MM.1S (cell line): Measurements from ENCODE around the gene STK32A.

Experiments
- DNase-seq: peaks from one replicate; pipeline ENCODE4 v3.0.0-alpha.2; 2015
- H2AFZ ChIP-seq: fragments of 300-600 bp; sonication (generic); 2 replicates; pipeline ENCODE4 v1.6.0; 2016; ENCODE audit warnings: antibody characterized with exemption, low read length
- H3F3A ChIP-seq: fragments of 300-600 bp; sonication (generic); 2 replicates; pipeline ENCODE4 v1.6.1; 2016; ENCODE audit warnings: mild to moderate bottlenecking, antibody characterized with exemption, low read length, moderate library complexity, mixed read lengths; ENCODE audit not compliant: insufficient read depth
- H3K27ac ChIP-seq: fragments of 300-600 bp; sonication (generic); 2 replicates; pipeline ENCODE4 v1.5.1; 2016; ENCODE audit warnings: mild to moderate bottlenecking, low read length
- H3K27me3 ChIP-seq: fragments of 300-600 bp; sonication (generic); replicated peaks from 2 replicates; pipeline ENCODE4 v1.6.0; 2016; ENCODE audit warnings: low read length; ENCODE audit not compliant: insufficient read depth
- H3K36me3 ChIP-seq: fragments of 300-600 bp; sonication (generic); replicated peaks from 2 replicates; pipeline ENCODE4 v1.6.1; 2016; ENCODE audit warnings: mild to moderate bottlenecking, low read length, mixed read lengths; ENCODE audit not compliant: insufficient read depth
- H3K4me1 ChIP-seq: fragments of 300-600 bp; sonication (generic); 2 replicates; pipeline ENCODE4 v1.6.1; 2016; ENCODE audit warnings: low read length, mixed read lengths
- H3K4me2 ChIP-seq: fragments of 300-600 bp; sonication (generic); 2 replicates; pipeline ENCODE4 v1.6.0; 2016; ENCODE audit warnings: low read depth, low read length
- H3K4me3 ChIP-seq: fragments of 300-600 bp; sonication (generic); 2 replicates; pipeline ENCODE4 v1.5.1; 2016; ENCODE audit warnings: low read length, mixed read lengths
- H3K79me2 ChIP-seq: fragments of 300-600 bp; sonication (generic); 2 replicates; pipeline ENCODE4 v1.6.1; 2016; ENCODE audit warnings: mixed run types, low read length, mixed read lengths
- H3K9ac ChIP-seq: fragments of 300-600 bp; sonication (generic); 2 replicates; pipeline ENCODE4 v1.6.1; 2016; ENCODE audit warnings: low read length, mixed read lengths
- H3K9me2 ChIP-seq: fragments of 300-600 bp; sonication (generic); replicated peaks from 2 replicates; pipeline ENCODE4 v1.6.1; 2016; ENCODE audit warnings: mild to moderate bottlenecking, low read length, mixed read lengths; ENCODE audit not compliant: insufficient read depth
- H3K9me3 ChIP-seq: fragments of 300-600 bp; sonication (generic); replicated peaks from 2 replicates; pipeline ENCODE4 v1.6.1; 2016; ENCODE audit warnings: mild to moderate bottlenecking, low read length, mixed read lengths; ENCODE audit not compliant: insufficient read depth
- H4K20me1 ChIP-seq: fragments of 300-600 bp; sonication (generic); 2 replicates; pipeline ENCODE4 v1.6.1; 2016; ENCODE audit warnings: mild to moderate bottlenecking, low read length, moderate library complexity, mixed read lengths; ENCODE audit not compliant: insufficient read depth
- CTCF ChIP-seq: fragments of 300-600 bp; sonication (generic); IDR thresholded peaks from 2 replicates; pipeline ENCODE4 v1.5.1; 2016; ENCODE audit warnings: antibody characterized with exemption, low read length, mixed read lengths
- EZH2 ChIP-seq: fragments of 300-600 bp; sonication (generic); optimal IDR thresholded peaks from 2 replicates; pipeline ENCODE3; 2017; ENCODE audit warnings: low read depth, mild to moderate bottlenecking, antibody characterized with exemption, low read length, mixed read lengths
- EZH2phosphoT487 ChIP-seq: fragments of 300-600 bp; sonication (generic); IDR thresholded peaks from 2 replicates; pipeline ENCODE4 v1.6.1; 2018; ENCODE audit warnings: antibody characterized with exemption, low read length

The STK32A gene

GRCh38 chr5:147404706-147405105 lies 169.9 kb downstream of the STK32A start:
- peak overlapping the region; percentile 59 for H2AFZ ChIP-seq
- H3K79me2 ChIP-seq, result no peaks in the 10 kb centered on the region
- peaks cover 24% of the 10 kb centered on the region for H3K4me1 ChIP-seq
- H3K9me3 ChIP-seq, result no peaks in the 10 kb centered on the region
- H3K4me3 ChIP-seq, result no peak overlapping the region
- H4K20me1 ChIP-seq, result no peaks in the 10 kb centered on the region
- DNase-seq, result peak; percentile 31
- H3K9ac ChIP-seq, result peak overlapping the region; percentile 47
- no peaks in the 10 kb centered on the region for H3K27me3 ChIP-seq
- H3F3A ChIP-seq, result peaks cover 19% of the 10 kb centered on the region
- peak overlapping the region; percentile 28 for H3K4me2 ChIP-seq
- H3K36me3 ChIP-seq, result no peaks in the 10 kb centered on the region
- H3K27ac ChIP-seq, result peak overlapping the region; percentile 92
- no peaks in the 10 kb centered on the region for H3K9me2 ChIP-seq
- TF ChIP-seq CTCF, result no peak
- TF ChIP-seq EZH2phosphoT487, result no peak
- no peak for TF ChIP-seq EZH2

DNA sequence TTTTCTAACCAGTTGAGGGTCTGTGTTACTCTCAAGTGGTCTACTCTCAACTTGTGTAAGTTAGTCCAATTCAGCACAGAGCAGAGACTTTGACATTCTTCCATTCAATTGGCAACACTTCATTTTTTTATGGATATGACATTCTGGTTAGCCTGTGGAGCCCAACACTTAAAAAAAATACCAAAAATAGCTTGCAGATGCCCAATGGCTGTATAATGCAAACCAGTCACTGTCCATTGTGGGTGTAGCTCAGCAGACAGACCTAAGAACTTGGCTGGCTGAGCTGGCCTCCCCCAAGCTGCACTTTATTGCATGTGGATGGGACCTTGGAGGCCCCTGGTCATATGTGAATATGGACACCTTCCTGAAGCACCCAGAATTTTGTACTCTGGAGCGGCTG lies 171.8 kb downstream of the STK32A start:
- TF ChIP-seq CTCF (no peak), EZH2 (no peak), EZH2phosphoT487 (no peak)
- no peaks in the 10 kb centered on the region for H3K9me2 ChIP-seq
- no peaks in the 10 kb centered on the region for H3K27me3 ChIP-seq
- H3K27ac ChIP-seq, result no peak overlapping the region
- no peak overlapping the region for H2AFZ ChIP-seq
- H4K20me1 ChIP-seq, result no peaks in the 10 kb centered on the region
- no peak overlapping the region for H3K4me3 ChIP-seq
- no peaks in the 10 kb centered on the region for H3K9me3 ChIP-seq
- DNase-seq, result no peak
- H3K36me3 ChIP-seq, result no peaks in the 10 kb centered on the region
- no peak overlapping the region for H3K9ac ChIP-seq
- peaks cover 19% of the 10 kb centered on the region for H3F3A ChIP-seq
- H3K4me1 ChIP-seq, result peaks cover 24% of the 10 kb centered on the region
- no peak overlapping the region for H3K4me2 ChIP-seq
- H3K79me2 ChIP-seq, result no peaks in the 10 kb centered on the region

GRCh38 chr5:147407094-147407681 lies 172.4 kb downstream of the STK32A start:
- Histone ChIP-seq H3K27me3 (no peaks in the 10 kb centered on the region), H3K4me2 (no peak overlapping the region), H2AFZ (no peak overlapping the region), H3K27ac (no peak overlapping the region), H3K9me2 (no peaks in the 10 kb centered on the region), H3F3A (peaks cover 19% of the 10 kb centered on the region), H4K20me1 (no peaks in the 10 kb centered on the region), H3K4me3 (no peak overlapping the region), H3K9ac (no peak overlapping the region), H3K4me1 (peaks cover 24% of the 10 kb centered on the region), H3K36me3 (no peaks in the 10 kb centered on the region), H3K9me3 (no peaks in the 10 kb centered on the region), H3K79me2 (no peaks in the 10 kb centered on the region)
- DNase-seq, result no peak
- TF ChIP-seq EZH2phosphoT487 (no peak), EZH2 (no peak), CTCF (no peak)
